ENCODE results near the gene CDYL.

DNA sequence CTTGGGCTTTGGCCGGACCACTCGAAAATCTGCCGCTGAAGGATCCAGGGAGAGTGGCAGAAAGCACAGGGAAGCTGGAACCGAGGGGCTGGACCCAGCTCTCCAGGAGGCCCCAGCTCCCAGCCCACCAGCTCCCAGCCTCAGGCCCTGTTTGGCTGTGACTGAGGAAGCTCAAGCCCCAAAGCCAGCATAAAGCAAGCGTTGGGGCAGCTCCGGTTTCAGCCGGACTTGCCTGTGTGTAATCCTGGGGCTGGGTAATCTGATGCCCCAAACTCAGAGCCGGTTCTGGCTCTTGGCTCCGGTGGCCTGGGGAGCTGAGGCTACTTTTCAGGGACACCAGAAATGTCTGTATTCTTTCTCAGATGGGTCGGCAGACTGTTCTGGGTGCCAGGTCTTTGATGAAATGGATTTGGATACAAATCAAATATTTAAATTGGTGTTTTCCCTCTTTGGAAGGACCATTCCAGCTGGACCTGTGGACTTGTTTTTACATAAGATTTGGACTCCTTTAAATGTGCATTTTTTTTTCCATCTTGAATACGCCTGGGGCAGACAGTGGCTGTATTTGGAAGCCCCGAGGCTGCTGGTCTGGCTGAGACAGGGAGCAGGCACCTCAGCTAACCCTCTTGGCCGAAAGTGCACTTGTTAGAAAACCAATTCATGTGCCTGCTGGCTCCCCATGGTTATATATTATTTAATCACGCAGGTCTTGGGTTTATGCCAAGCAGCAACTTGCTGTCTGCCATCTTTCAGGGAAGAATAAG, 198.0 kb downstream of the CDYL start:
- TF ChIP-seq, protein P1, sequence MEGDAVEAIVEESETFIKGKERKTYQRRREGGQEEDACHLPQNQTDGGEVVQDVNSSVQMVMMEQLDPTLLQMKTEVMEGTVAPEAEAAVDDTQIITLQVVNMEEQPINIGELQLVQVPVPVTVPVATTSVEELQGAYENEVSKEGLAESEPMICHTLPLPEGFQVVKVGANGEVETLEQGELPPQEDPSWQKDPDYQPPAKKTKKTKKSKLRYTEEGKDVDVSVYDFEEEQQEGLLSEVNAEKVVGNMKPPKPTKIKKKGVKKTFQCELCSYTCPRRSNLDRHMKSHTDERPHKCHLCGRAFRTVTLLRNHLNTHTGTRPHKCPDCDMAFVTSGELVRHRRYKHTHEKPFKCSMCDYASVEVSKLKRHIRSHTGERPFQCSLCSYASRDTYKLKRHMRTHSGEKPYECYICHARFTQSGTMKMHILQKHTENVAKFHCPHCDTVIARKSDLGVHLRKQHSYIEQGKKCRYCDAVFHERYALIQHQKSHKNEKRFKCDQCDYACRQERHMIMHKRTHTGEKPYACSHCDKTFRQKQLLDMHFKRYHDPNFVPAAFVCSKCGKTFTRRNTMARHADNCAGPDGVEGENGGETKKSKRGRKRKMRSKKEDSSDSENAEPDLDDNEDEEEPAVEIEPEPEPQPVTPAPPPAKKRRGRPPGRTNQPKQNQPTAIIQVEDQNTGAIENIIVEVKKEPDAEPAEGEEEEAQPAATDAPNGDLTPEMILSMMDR (IDR thresholded peaks at IDR 0.05 in 8 of 11, conservative IDR thresholded peaks at IDR 0.05 in 3 of 11), result no peak
- TF ChIP-seq POLR2A (IDR thresholded peaks at IDR 0.05) (no peak), POLR2AphosphoS5 (IDR thresholded peaks at IDR 0.05) (no peak)
